GM21367 (cell line): Measurements from ENCODE around the gene MRGPRF.
"Not testable (repeated sequence)": the region's sequence is repeated elsewhere in the genome, so short reads cannot be mapped to it uniquely, and the experiment has no call there.

Experiments
- ATAC-seq: cut with Tn5 transposase; IDR thresholded peaks from one replicate; pipeline ENCODE4 v1.9.1; 2021; ENCODE audit not compliant: unreplicated experiment

Gene MRGPRF

DNA sequence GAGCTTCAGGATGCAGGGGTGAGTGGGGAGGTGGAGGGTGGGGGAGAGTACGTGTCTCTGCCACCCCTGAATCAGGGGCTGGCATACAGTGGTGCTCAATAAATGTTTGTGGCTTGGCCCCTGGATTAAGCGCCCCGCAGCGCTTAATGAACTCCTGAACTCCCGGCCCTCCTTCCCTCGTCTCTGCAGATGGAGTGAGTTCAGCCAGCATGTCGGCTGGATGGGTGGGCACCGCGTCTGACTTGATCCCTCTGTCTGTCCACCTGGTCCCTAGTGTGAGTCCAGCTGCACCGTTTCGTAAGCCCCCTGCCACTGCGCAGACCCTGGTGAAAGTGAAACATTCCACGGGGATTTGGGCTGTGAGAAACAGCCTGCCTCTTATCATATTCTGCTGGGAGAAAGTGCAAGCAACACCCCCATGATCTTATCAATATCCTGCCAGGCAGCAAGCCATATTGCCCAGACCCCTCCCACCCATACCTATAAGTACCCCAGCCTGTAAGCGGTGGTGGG lies 20.2 kb downstream of the MRGPRF start:
- ATAC-seq, result no peak

DNA sequence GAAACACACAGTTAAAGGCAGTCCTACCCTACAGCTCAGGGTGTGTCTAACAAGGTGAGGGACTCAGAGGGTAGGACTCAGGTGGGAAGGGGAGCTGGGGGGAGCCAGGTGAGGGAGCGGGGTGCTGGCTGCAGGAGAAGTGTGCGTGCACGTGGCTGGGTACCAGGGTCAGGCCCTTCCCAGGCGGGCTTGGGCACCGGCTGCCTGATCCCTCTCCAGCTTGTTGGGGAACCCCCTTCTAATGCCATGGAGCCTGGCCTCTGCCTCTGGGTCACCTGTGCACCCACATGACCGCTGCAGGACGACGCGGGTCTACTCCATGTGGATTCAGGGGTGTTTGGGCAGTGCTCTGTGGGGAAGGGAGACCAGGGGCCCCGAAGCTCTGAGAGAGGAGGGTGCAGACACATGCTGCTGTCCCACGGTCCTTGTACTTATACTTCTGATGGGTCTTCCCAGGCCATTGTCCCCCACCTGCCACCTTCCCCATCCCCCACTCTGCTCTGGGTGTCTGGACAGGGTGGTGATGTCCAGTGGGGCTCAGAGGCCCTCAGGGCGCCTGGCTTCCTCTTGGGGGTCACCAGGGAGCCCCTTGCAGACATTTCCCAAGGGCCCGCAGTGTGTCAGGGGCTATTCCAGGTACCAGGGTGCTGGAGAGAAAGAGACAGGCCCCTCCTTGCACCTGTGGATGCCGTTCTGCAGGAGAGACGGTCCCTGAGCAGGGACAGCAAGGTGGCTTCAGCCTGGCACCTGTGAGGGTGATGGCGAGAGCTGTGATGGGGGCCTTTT lies 21.9 kb downstream of the MRGPRF start:
- no peak for ATAC-seq

DNA sequence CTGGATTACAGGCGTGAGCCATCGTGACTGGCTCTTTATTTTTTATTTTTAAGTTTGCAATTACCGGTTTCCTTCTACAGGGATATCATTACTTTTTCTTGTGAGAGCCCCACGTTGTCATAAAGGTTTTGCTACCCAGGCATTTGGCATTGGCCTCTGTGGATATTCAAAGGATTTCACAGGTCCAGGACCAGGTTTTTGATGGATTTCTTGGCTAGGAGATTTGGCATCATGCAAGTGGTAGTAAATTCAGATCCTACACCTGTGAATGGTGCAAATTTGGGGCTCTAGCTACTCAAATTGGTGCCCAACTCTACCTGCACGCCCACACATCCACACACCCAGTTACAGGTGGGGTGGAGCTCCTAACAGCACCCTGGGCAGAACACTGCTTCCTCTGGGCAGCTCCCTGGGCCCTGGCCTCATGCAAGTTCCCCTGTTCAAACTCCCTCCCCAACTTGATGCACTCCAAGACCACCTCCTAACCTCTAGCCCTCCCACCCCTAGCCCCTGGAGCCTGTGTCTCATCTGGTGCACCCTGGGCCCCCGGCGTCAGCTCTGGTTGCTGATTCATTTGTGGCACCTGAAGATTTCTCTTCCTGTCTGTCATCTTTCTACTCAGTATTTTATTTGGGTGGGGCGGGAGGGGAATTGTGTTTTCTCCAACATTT lies 23.0 kb downstream of the MRGPRF start:
- ATAC-seq, result no peak

DNA sequence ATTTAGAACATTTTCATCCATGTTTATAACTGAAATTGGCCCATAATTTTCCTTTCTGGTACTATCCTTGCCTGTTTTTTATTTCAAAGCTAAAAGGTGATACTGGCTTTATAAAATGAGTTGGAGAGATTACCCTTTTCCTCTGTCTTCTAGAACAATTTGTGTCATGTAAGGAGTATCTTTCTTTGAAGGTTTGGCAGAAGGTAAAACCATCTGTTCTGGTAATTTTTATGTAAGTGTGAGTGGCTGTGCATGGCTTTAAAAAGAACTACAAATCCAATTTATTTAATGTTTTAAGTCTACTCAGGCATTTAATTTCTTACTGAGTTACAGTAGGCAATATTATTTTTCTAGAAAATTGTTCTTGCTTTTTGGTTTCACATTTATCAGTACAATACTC lies 24.6 kb downstream of the MRGPRF start:
- ATAC-seq, result no peak

DNA sequence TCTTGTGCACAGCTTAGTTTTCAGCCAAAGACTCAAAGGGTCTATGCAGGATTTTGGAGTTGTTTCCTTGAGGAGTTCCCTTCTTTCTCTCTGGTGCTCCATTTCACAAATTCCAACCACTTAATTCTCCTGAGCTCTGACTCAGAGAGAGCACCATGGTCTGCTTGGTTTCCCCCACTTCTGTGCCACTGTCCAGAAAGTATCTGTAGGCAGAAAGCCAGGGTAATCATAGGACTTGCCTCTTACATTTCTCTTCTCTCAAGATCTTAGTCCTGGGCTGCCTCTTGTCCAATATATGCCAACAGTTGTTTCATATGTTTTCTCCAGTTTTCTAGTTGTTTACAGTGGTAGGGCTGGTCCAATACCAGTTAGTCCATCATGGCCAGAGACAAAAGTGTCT lies 25.8 kb downstream of the MRGPRF start:
- no peak for ATAC-seq

DNA sequence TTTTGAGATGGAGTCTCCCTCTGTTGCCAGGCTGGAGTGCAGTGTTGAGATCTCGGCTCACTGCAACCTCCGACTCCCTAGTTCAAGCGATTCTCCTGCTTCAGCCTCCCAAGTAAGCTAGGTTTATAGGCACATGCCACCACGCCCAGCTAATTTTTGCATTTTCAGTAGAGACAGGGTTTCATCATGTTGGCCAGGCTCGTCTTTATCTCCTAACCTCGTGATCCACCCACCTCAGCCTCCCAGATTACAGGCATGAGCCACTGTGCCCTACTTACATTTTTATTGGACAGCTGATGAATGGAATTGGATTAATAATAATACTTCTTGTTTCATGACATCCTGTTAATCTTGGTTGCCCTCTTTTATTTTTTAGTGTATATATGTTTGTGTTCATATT lies 29.2 kb downstream of the MRGPRF start:
- ATAC-seq, result no peak

DNA sequence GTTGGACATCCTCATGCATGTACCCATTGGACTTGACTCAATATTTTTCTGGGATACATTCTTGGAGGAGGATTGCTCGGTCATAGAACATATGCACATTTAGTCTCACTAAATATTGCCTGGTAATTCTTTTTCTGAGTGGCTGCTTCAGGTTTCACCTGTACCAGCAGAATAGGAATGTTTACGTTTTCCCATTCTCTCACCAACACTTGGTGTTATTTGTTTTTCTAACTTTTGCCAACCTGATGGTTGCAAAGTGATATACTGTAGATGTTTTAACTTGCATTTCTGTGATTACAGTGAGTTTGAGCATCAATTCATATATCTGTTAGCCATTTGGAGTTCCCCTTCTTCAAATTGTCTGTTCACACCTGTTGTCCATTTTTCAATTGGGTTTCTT lies 30.9 kb downstream of the MRGPRF start:
- no peak for ATAC-seq

DNA sequence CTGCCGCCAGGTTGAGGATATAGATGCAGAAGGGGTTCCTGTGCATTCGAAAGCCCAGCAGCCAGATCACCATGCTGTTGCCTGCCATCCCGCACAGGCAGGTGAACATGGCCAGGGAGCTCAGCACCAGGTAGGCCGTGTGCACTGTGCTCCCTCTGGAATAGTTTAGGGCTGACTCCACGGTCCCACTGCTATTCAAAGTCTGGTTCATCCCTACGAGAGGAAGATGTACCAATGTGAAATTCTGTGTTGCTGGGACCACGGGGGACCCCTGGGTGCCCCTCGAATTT lies 32.3 kb downstream of the MRGPRF start, which contains the start of gene MRGPRD:
Gene MRGPRD, minus strand, starts transcription at position 211 of the 290 bp plus-strand sequence. Its CDS starts 0 bp downstream, at position 211.
- ATAC-seq, result no peak

DNA sequence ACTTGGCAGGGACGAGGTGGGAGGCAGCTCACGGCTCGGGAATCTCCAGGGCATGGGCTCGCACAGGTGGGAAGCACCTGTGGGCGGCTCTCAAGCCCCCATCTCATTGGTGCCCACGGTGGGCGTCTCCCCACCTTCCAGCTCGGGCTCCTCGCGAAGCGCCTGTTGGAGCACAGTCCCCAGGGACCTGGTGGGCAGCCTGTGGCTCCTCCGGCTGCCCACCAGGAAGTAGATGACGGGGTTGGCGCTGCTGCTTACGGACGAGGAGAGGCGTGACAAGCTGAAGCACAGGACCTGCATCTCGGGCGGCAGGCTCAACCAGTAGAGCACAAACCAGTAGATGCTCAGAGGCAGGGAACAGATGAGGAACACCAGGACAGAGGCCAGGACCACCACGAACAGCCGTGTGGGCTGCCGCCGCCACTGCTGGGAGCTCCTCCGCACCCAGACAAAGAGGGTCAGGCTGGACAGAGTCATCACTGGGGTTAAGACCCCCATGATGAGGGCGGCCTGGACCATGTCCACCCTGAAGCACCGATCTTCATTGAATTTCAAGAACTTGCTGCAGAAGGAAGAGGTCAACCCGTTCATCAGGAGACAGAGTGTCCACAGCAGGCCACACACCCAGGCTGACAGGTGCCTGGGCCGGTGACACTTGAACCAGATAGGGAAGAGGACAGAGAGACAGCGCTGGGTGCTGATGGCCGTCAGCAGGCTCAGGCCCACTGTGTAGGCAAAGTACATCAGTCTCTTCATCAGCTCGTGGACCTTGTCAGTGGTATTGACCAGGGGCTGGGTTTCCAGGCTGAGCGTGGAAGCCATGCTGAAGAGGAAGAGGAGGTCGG lies 32.9 kb downstream of the MRGPRF start:
- no peak for ATAC-seq

DNA sequence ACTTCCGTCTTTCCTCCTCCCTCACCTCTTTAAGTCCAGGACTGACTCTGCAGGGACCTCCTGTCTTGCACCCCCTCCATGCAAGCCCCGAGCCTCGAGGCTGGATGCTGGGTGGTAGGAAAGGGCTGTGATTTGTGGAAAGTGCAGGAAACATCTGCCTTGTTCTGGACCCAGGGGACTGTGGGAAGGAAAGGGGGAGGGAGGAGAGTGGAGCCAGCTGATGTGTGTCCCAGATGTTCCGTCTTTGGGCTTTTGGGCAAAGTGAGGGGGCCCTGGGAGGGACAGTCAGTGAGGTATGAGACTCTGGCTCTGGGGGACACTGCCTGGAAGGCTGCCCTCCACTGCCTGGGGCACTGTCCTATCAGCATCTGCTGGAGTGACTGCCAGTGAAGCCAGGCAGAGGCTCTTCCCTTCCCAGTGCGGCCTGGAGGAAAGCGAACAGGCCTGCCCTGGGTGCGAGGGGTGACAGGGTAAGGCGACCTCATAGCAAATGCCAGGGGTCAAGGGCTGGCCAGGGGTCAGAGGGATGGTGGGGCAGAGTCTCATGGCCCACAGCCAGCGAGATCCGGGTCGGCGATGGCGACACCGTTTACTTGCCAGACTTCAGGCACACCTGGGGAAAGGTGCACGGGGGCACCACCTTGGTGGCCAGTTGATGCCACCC lies 34.0 kb downstream of the MRGPRF start:
- no peak for ATAC-seq

DNA sequence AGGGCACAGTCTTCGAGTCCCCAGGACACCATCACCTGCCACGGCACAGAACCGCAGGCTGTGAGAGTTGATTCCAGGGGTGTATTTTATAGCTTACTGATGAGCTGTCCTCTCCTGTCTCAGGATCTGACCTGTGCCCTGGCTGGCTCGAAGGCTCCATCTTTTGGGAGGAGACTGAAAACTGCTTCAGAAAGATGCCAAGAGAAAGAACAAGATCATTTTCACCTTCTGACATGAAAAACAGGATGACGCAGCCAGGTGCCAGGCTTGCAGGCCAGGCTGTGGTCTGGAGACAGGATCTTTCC lies 34.5 kb downstream of the MRGPRF start:
- no peak for ATAC-seq

DNA sequence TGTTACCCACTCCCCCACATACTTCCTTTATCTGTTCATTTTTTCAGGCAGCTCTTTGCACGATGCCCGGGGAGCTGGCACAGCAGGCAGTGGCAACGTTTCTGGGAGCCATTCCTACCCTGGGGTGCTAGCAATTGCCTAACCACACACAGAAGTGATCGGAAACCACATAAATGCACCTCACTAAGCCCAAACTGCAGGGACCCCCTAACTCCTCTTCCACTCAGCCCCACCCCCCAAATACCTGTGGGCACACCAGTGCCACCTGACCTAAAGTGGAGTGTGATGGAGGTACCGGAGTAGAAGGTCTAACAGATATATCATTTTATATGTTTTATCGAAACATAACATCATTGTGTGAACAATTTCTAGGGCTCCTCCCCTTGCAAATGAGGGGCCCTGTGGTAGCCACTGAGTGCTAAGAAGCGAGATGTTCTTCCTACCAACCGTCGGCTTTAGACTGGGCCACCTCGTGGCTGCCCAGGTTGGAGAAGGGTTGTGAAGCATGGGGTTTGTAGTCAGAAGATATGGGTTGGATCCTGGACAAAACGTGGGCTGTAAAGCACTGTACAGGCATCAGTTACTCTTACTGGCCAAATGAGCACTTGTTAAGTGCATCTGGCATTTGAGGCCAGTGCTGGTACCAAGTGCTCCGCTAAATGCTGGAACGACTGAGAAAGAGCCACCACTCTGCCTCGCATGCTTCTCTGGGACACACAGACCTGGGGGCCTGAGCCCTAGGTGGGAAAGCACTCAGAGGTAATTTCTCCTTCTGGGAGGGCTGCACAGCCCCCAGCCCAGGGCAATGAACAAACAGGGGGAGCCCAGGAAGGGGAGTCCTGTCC lies 35.0 kb downstream of the MRGPRF start:
- no peak for ATAC-seq

DNA sequence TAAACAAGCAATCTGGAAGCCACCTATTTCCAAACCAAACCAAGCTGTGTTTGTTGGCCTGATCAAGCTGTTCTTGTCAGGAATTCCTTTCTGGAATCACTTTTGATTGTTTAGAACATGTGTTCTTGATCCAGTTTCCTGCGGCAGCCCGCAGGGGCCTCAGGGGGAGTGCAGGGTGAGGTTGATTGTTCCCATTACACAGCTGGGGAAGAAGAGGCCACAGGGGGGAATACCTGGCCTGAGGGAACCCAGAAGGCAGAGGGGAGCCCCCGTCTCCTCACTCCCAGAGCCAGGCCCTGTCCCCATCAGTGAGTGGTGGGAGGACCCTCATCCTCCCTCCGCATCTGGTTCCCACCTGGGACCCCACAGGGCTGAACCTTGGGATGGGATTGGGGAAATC lies 36.5 kb downstream of the MRGPRF start:
- no peak for ATAC-seq

DNA sequence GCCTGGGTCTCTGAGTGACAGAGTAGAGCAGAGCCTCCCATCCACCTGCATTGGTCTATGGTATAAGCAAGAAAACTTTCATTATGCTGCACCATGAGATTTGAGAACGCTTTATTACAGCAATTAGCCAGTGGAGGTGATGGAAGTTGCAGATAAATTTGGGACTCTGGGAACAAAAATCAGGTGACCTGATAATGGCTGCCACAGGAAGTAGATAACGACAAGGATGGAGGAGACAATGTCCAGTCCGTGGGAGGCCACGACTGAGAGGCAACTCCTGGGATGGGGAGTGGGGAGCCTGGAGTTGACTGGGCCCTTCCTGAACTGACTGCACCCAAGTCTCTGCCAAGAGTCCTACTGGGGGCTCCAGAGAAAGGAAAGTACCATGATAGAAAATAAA lies 37.0 kb downstream of the MRGPRF start:
- ATAC-seq, result no peak

DNA sequence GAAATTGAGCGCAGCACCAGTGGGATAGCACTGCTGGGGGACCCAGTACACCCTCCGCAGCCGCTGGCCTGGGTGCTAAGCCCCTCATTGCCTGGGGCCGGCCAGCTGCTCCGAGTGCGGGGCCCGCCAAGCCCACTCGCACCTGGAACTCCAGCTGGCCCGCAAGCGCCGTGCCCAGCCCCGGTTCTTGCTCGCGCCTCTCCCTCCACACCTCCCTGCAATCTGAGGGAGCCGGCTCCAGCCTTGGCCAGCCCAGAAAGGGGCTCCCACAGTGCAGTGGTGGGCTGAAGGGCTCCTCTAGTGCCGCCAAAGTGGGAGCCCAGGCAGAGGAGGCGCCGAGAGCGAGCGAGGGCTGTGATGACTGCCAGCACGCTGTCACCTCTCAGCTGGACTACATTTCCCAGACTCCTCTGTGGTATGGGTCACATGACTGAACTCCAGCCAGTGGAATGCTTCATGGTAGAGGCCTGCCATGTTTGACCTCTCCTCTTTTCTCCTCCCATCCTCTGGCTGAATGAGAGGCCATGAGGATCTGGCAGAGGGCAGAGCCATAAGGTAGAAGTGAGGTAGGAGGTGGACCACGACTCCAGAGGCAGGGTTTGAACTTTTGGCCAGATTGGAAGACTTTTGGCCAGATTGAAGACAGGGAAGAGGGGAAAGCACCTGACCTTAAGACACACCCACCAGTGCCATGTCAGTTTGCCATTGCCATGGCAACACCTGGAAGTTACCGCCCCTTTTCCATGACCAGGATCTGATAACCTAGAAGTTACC lies 38.4 kb downstream of the MRGPRF start:
- no peak for ATAC-seq

DNA sequence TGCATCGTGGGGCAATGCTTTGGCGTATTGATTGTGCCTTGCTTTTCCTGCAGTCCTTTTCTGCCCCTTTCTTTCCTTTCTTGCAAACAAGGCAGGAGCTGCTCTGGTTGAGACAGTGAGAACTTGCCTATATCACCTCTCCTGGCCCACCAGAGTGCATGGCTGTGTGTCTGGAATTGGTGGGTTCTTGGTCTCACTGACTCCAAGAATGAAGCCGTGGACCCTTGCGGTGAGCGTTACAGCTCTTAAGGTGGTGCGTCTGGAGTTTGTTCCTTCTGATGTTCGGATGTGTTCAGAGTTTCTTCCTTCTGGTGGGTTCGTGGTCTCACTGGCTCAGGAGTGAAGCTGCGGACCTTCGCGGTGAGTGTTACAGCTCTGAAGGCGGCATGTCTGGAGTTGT lies 39.3 kb downstream of the MRGPRF start:
- ATAC-seq, result not testable (repeated sequence)

DNA sequence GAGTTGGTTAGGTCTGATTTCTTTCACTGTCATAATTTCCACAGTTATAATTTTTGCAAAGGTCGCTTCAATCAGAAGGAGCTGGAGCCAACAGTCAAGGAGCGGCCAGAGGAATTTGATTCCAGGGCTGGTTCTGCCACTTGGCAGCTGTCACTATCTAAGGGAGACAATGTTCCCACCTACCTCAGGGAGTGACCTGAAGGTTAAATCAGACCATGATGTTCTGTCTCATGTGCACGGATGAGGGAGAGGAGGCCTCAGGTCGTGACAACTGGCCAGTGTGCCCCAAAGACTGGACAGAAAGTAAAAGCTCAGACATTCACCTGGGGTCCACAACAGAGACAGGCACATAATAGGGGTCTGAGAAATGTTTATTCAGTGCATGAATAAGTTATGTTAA lies 39.8 kb downstream of the MRGPRF start:
- no peak for ATAC-seq

DNA sequence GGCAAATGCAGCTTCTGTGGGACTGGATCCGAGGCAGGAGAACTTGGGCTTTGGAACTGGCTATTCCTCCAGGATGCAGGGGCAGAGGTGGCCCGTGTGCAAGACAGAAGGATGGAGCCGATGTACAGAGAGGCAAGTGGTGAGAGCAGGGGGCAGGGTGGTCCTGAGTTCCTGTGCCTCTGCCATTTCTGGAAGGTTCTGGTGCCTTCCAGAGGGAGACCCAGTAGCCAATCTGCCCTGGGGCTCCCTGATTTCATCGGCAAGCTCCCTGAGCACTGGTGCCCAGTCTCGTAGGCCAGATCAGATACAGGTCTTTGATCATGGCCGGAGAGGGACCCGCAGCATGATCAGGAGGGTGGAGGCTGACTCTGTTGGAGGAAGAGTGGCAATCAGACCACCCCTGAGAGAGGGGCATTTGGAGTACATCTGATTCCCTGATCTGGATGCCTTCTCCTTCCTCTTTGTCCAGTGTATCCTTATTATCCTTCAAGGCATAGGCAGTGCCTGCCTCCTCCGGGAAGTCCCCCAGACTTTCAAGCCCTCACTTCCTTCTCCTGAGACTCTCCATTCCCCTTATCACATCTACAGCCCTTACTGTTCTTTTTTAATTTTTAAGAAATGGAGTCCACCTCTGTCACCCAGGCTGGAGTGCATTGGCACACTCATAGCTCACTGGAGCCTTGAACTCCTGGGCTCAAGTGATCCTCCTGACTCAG lies 42.0 kb downstream of the MRGPRF start:
- ATAC-seq, result no peak

DNA sequence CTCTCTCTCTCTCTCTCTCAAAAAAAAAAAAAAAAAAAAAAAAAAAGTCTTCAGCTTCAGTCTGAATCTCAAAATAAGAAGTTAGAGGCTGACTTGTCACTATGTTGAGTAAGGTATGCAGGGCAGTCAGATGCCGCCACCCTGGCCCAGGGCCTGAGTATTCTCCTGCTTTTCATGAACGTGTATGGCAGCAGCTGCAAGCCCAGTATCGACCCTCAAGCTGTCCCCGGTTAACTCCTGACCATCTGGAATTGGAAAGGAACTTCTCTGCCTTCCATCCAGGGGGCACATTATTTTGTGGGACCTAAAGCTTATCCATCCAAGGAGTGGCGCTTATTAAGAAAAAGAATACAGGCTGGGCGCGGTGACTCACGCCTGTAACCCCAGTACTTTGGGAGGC lies 43.7 kb downstream of the MRGPRF start:
- no peak for ATAC-seq
